H7 (cell line): ENCODE data around the gene SHROOM3. TPM values are rescaled to one million over a fixed set of nuclear protein-coding genes. Genes with fewer than 3 reads are reported as not detected.
"Not testable (repeated sequence)": the region's sequence is repeated elsewhere in the genome, so short reads cannot be mapped to it uniquely, and the experiment has no call there.

Source experiments
- DNase-seq: peaks from one replicate; pipeline ENCODE4 v3.0.0; 2012
- H3K27me3 ChIP-seq: 2 replicates; pipeline ENCODE4 v1.6.0; 2011; ENCODE audit warnings: mild to moderate bottlenecking, low read length; ENCODE audit not compliant: control insufficient read depth, insufficient read depth
- H3K36me3 ChIP-seq: replicated peaks from 2 replicates; pipeline ENCODE4 v1.5.1; 2011; ENCODE audit warnings: low read length; ENCODE audit not compliant: control insufficient read depth, insufficient read depth
- H3K4me3 ChIP-seq: 2 replicates; pipeline ENCODE4 v1.5.1; 2011; ENCODE audit warnings: low read depth, mild to moderate bottlenecking, control low read depth, low read length, moderate library complexity; ENCODE audit not compliant: insufficient read depth
- total RNA-seq: library from RNA; depleted of rRNA; stranded (reverse); fragments of >200 nt; shearing (Covaris generic); gene quantifications from 2 replicates; pipeline ENCODE4 v1.2.3, GENCODE V29; 2014

The SHROOM3 gene
- total RNA-seq, 1 experiment from 2014 or later: 52.8 TPM

GRCh38 chr4:76430519-76431388 is 4.3 kb upstream of the SHROOM3 start:
- peak; percentile 32 for DNase-seq
- no peak overlapping the region for H3K4me3 ChIP-seq
- no peaks in the 10 kb centered on the region for H3K36me3 ChIP-seq
- no peaks in the 10 kb centered on the region for H3K27me3 ChIP-seq

GRCh38 chr4:76435528-76436319 is 695 bp downstream of the SHROOM3 start:
- DNase-seq: no peak

GRCh38 chr4:76439491-76439890 is 4.5 kb downstream of the SHROOM3 start:
- Histone ChIP-seq H3K27me3 (no peaks in the 10 kb centered on the region), H3K4me3 (no peak overlapping the region), H3K36me3 (no peaks in the 10 kb centered on the region)
- DNase-seq: no peak

More at GRCh38 chr4:76435528-76436319, 695 bp downstream of the SHROOM3 start:
- Histone ChIP-seq H3K36me3 (no peaks in the 10 kb centered on the region), H3K4me3 (peak overlapping the region; percentile 18), H3K27me3 (no peaks in the 10 kb centered on the region)

GRCh38 chr4:76441881-76442280 is 6.9 kb downstream of the SHROOM3 start:
- no peak for DNase-seq
- Histone ChIP-seq H3K4me3 (no peak overlapping the region), H3K36me3 (no peaks in the 10 kb centered on the region), H3K27me3 (no peaks in the 10 kb centered on the region)

GRCh38 chr4:76442807-76443206 is 7.8 kb downstream of the SHROOM3 start:
- Histone ChIP-seq H3K4me3 (no peak overlapping the region), H3K27me3 (no peaks in the 10 kb centered on the region), H3K36me3 (no peaks in the 10 kb centered on the region)
- DNase-seq: no peak

- Histone ChIP-seq H3K27me3 (no peaks in the 10 kb centered on the region), H3K36me3 (no peaks in the 10 kb centered on the region), H3K4me3 (no peak overlapping the region)
- DNase-seq: no peak
These were observed 8.3 kb downstream of the SHROOM3 start for GRCh38 chr4:76443376-76443775.

GRCh38 chr4:76445911-76446310 is 10.9 kb downstream of the SHROOM3 start:
- DNase-seq: no peak
- Histone ChIP-seq H3K27me3 (no peaks in the 10 kb centered on the region), H3K36me3 (no peaks in the 10 kb centered on the region), H3K4me3 (no peak overlapping the region)

GRCh38 chr4:76447393-76447851 is 12.4 kb downstream of the SHROOM3 start:
- H3K27me3 ChIP-seq: no peaks in the 10 kb centered on the region
- H3K36me3 ChIP-seq: no peaks in the 10 kb centered on the region
- DNase-seq: no peak
- H3K4me3 ChIP-seq: no peak overlapping the region

GRCh38 chr4:76448211-76448610 is 13.2 kb downstream of the SHROOM3 start:
- no peak overlapping the region for H3K4me3 ChIP-seq
- H3K27me3 ChIP-seq: no peaks in the 10 kb centered on the region
- no peak for DNase-seq
- no peaks in the 10 kb centered on the region for H3K36me3 ChIP-seq

GRCh38 chr4:76449362-76449767 is 14.3 kb downstream of the SHROOM3 start:
- H3K36me3 ChIP-seq: no peaks in the 10 kb centered on the region
- no peak overlapping the region for H3K4me3 ChIP-seq
- H3K27me3 ChIP-seq: no peaks in the 10 kb centered on the region
- no peak for DNase-seq

- Histone ChIP-seq H3K4me3 (no peak overlapping the region), H3K36me3 (no peaks in the 10 kb centered on the region), H3K27me3 (no peaks in the 10 kb centered on the region)
- no peak for DNase-seq
These were observed 14.8 kb downstream of the SHROOM3 start for GRCh38 chr4:76449833-76450232.

GRCh38 chr4:76453232-76453631 is 18.2 kb downstream of the SHROOM3 start:
- Histone ChIP-seq H3K36me3 (no peaks in the 10 kb centered on the region), H3K4me3 (no peak overlapping the region), H3K27me3 (no peaks in the 10 kb centered on the region)
- no peak for DNase-seq

- H3K36me3 ChIP-seq, H3K4me3 ChIP-seq, H3K27me3 ChIP-seq, DNase-seq: not testable (repeated sequence)
These were observed 19.0 kb downstream of the SHROOM3 start for GRCh38 chr4:76454073-76454472.

- H3K4me3 ChIP-seq: no peak overlapping the region
- DNase-seq: no peak
- no peaks in the 10 kb centered on the region for H3K36me3 ChIP-seq
- H3K27me3 ChIP-seq: no peaks in the 10 kb centered on the region
These were observed 22.9 kb downstream of the SHROOM3 start for GRCh38 chr4:76457885-76458284.

GRCh38 chr4:76458297-76458696 is 23.3 kb downstream of the SHROOM3 start:
- Histone ChIP-seq H3K4me3 (no peak overlapping the region), H3K36me3 (no peaks in the 10 kb centered on the region), H3K27me3 (no peaks in the 10 kb centered on the region)
- no peak for DNase-seq
